Colonic mucosa (tissue), 4 donors: ENCODE results near the gene THADA. TPM values are rescaled to one million over a fixed set of nuclear protein-coding genes. Genes with fewer than 3 reads are reported as not detected.

Experiments
- DNase-seq: peaks from one replicate; pipeline ENCODE4 v3.0.0-alpha.2; 2020
- H3K27ac ChIP-seq: fragments of 200-600 bp; one replicate; pipeline ENCODE4 v1.8.0; 2021
- H3K27me3 ChIP-seq: fragments of 200-600 bp; one replicate; pipeline ENCODE4 v1.8.0; 2021
- H3K36me3 ChIP-seq: fragments of 200-600 bp; one replicate; pipeline ENCODE4 v1.8.0; 2021
- H3K4me1 ChIP-seq: fragments of 200-600 bp; one replicate; pipeline ENCODE4 v1.8.0; 2021; ENCODE audit warnings: mild to moderate bottlenecking
- H3K4me3 ChIP-seq: fragments of 200-600 bp; one replicate; pipeline ENCODE4 v1.8.0; 2021
- H3K9ac ChIP-seq, 2 donors: one replicate each; pipeline ENCODE4 v1.7.0; 2013; ENCODE audit warnings: control low read depth in 2 of 2, low read depth in 2 of 2, low read length in 2 of 2
- H3K9me3 ChIP-seq: fragments of 200-600 bp; one replicate; pipeline ENCODE4 v1.8.0; 2021
- CTCF ChIP-seq: fragments of 200-600 bp; IDR thresholded peaks from one replicate; pipeline ENCODE4 v1.8.0; 2022; ENCODE audit warnings: antibody characterized with exemption, mild to moderate bottlenecking
- intact Hi-C: fragments of 100-400 bp; cut with DNase I; formaldehyde crosslinking; loops from one replicate; pipeline ENCODE4 v1.14.1; 2022
- total RNA-seq, 2 donors: library from RNA; stranded (reverse); fragmentation: NEBNext Ultra II Directional in 1 of 2; extraction: Animal tissue kit (Norgen Biotek cat#: 25700) in 1 of 2; gene quantifications; one replicate each; pipeline ENCODE4 v1.2.1, GENCODE V29; 2021
- donor health status: healthy.
- donor health status: DM: no; HTN: no; CAD: no.
- donor health status: DM: no; HTN: no; CAD: no.

The THADA gene
- total RNA-seq, 2 donors from 2014 or later = 14.6 to 31.4 TPM

GRCh38 chr2:43458014-43458628, 137.7 kb downstream of the THADA start:
- no peaks in the 10 kb centered on the region for H3K27me3 ChIP-seq
- no peak for DNase-seq
- no peak overlapping the region for H3K27ac ChIP-seq
- no peaks in the 10 kb centered on the region for H3K4me1 ChIP-seq
- no peaks in the 10 kb centered on the region for H3K36me3 ChIP-seq
- H3K9me3 ChIP-seq = no peaks in the 10 kb centered on the region
- TF ChIP-seq CTCF = no peak
- no peak overlapping the region for H3K9ac ChIP-seq
- intact Hi-C loops = no loop called here
- no peak overlapping the region for H3K4me3 ChIP-seq

GRCh38 chr2:43455731-43456642, 139.9 kb downstream of the THADA start:
- Histone ChIP-seq H3K4me3 (no peak overlapping the region), H3K27ac (peak overlapping the region; percentile 17), H3K4me1 (no peaks in the 10 kb centered on the region), H3K9ac (no peak overlapping the region), H3K27me3 (no peaks in the 10 kb centered on the region), H3K36me3 (no peaks in the 10 kb centered on the region), H3K9me3 (no peaks in the 10 kb centered on the region)
- DNase-seq = no peak
- intact Hi-C loops = no loop called here
- no peak for TF ChIP-seq CTCF

GRCh38 chr2:43455296-43455695, 140.5 kb downstream of the THADA start:
- Histone ChIP-seq H3K9me3 (no peaks in the 10 kb centered on the region), H3K4me1 (no peaks in the 10 kb centered on the region), H3K4me3 (no peak overlapping the region), H3K27ac (no peak overlapping the region), H3K9ac (no peak overlapping the region), H3K27me3 (no peaks in the 10 kb centered on the region), H3K36me3 (no peaks in the 10 kb centered on the region)
- no peak for TF ChIP-seq CTCF
- intact Hi-C loops = no loop called here
- DNase-seq = no peak

- Histone ChIP-seq H3K36me3 (no peaks in the 10 kb centered on the region), H3K27me3 (no peaks in the 10 kb centered on the region), H3K4me3 (no peak overlapping the region), H3K4me1 (no peaks in the 10 kb centered on the region), H3K9me3 (no peaks in the 10 kb centered on the region), H3K27ac (no peak overlapping the region), H3K9ac (no peak overlapping the region)
- TF ChIP-seq CTCF = no peak
- DNase-seq = no peak
- intact Hi-C loops = no loop called here
Measured at GRCh38 chr2:43454791-43455190, 141.0 kb downstream of the THADA start.

- no peaks in the 10 kb centered on the region for H3K9me3 ChIP-seq
- H3K4me1 ChIP-seq = no peaks in the 10 kb centered on the region
- H3K27me3 ChIP-seq = no peaks in the 10 kb centered on the region
- H3K9ac ChIP-seq = no peak overlapping the region
- intact Hi-C loops = no loop called here
- no peak overlapping the region for H3K4me3 ChIP-seq
- no peak overlapping the region for H3K27ac ChIP-seq
- H3K36me3 ChIP-seq = no peaks in the 10 kb centered on the region
- no peak for TF ChIP-seq CTCF
- DNase-seq = no peak
Measured at GRCh38 chr2:43453179-43454170, 142.4 kb downstream of the THADA start.
